Left colon (tissue), 2 donors: ENCODE results near the gene TMEM259. TPM values are rescaled to one million over a fixed set of nuclear protein-coding genes. Genes with fewer than 3 reads are reported as not detected.

Experiments
- ATAC-seq: fragments of 200-7000 bp; cut with Tn5 transposase; one replicate; pipeline ENCODE4 v1.9.1; 2020; ENCODE audit warnings: mild to moderate bottlenecking, moderate library complexity
- DNase-seq, 2 donors: peaks; one replicate each; pipeline ENCODE4 v3.0.0-alpha.2; 2020
- intact Hi-C, 2 donors: fragments of 100-400 bp; cut with DNase I in 1 of 2; cut with micrococcal nuclease in 1 of 2; formaldehyde crosslinking; loops; one replicate each; pipeline versions ENCODE4 v1.11.2 to v1.14.0; 2022; cut with DNase I, micrococcal nuclease
- total RNA-seq, 2 donors: library from RNA; stranded (reverse); fragmentation: NEBNext Ultra II Directional; extraction: Animal tissue kit (Norgen Biotek cat#: 25700); gene quantifications; one replicate each; pipeline ENCODE4 v1.2.1, GENCODE V29; 2021
- donor health status: DM: no; HTN: no; CAD: no.
- donor health status: DM: yes; HTN: yes; CAD: no.

TMEM259 gene
- total RNA-seq, 2 donors from 2014 or later = 185 to 224 TPM

GRCh38 chr19:979318-979741 is 41.6 kb downstream of the TMEM259 start:
- intact Hi-C loops = no loop called here
- DNase-seq (no peak), ATAC-seq (no peak)

- DNase-seq = no peak
- ATAC-seq = no peak
- intact Hi-C loops = no loop called here
Measured at GRCh38 chr19:977058-977464, 43.9 kb downstream of the TMEM259 start.

GRCh38 chr19:976476-976875 is 44.4 kb downstream of the TMEM259 start:
- DNase-seq (no peak), ATAC-seq (no peak)
- intact Hi-C loops = no loop called here

GRCh38 chr19:974564-975257 is 46.2 kb downstream of the TMEM259 start:
- DNase-seq (no peak), ATAC-seq (no peak)
- intact Hi-C loops = no loop called here

GRCh38 chr19:973726-974563 is 47.0 kb downstream of the TMEM259 start:
- ATAC-seq = no peak
- intact Hi-C loops = no loop called here
- no peak for DNase-seq

GRCh38 chr19:972281-972680 is 48.6 kb downstream of the TMEM259 start:
- no peak for ATAC-seq
- DNase-seq = no peak
- intact Hi-C loops = no loop called here

GRCh38 chr19:971795-972194 is 49.1 kb downstream of the TMEM259 start:
- DNase-seq = no peak
- intact Hi-C loops = no loop called here
- no peak for ATAC-seq

GRCh38 chr19:970695-971094 is 50.2 kb downstream of the TMEM259 start:
- DNase-seq (no peak), ATAC-seq (no peak)
- intact Hi-C loops = no loop called here

- intact Hi-C loops = no loop called here
- DNase-seq (no peak), ATAC-seq (no peak)
Measured at GRCh38 chr19:966485-967088, 54.3 kb downstream of the TMEM259 start.

- DNase-seq = no peak
- no peak for ATAC-seq
- intact Hi-C loops = no loop called here
Measured at GRCh38 chr19:964761-965694, 55.9 kb downstream of the TMEM259 start.

GRCh38 chr19:964116-964520 is 56.8 kb downstream of the TMEM259 start:
- DNase-seq (no peak), ATAC-seq (no peak)
- intact Hi-C loops = no loop called here

- ATAC-seq (no peak), DNase-seq (no peak)
- intact Hi-C loops = no loop called here
Measured at GRCh38 chr19:963486-963951, 57.4 kb downstream of the TMEM259 start.

GRCh38 chr19:962683-963400 is 58.1 kb downstream of the TMEM259 start:
- intact Hi-C loops = no loop called here
- DNase-seq (no peak), ATAC-seq (no peak)

GRCh38 chr19:961866-962620 is 58.9 kb downstream of the TMEM259 start:
- intact Hi-C loops = no loop called here
- DNase-seq = peak; percentile 73 to 75
- ATAC-seq = peak; percentile 91

- intact Hi-C loops = no loop called here
- ATAC-seq (no peak), DNase-seq (no peak)
Measured at GRCh38 chr19:960601-960938, 60.4 kb downstream of the TMEM259 start.

- ATAC-seq = no peak
- intact Hi-C loops = no loop called here
- DNase-seq = no peak
Measured at GRCh38 chr19:960020-960419, 60.9 kb downstream of the TMEM259 start.
